GM12878 (cell line): Measurements from ENCODE around the gene POLD2. TPM values are rescaled to one million over a fixed set of nuclear protein-coding genes. Genes with fewer than 3 reads are reported as not detected.

Experiments used
- ATF3 ChIP-seq: IDR thresholded peaks from 2 replicates; pipeline ENCODE4 v1.6.1; 2011; ENCODE audit warnings: low read depth, mild to moderate bottlenecking, low read length, moderate library complexity, borderline replicate concordance; ENCODE audit errors: extremely low read depth
- BACH1 ChIP-seq: fragments of 450-650 bp; IDR thresholded peaks from 2 replicates; pipeline ENCODE4 v1.6.1; 2017; ENCODE audit warnings: mild to moderate bottlenecking, borderline replicate concordance
- CBX5 ChIP-seq: sonication (generic); IDR thresholded peaks from 2 replicates; pipeline ENCODE4 v1.6.1; 2016; ENCODE audit warnings: low read depth, moderate library complexity, mild to moderate bottlenecking, inconsistent platforms
- IKZF1 ChIP-seq: fragments of 450-650 bp; conservative IDR thresholded peaks from 2 replicates; pipeline ENCODE4 v1.6.1; 2017; ENCODE audit warnings: antibody characterized with exemption, mild to moderate bottlenecking
- NFIC ChIP-seq: IDR thresholded peaks from 2 replicates; pipeline ENCODE4 v1.6.1; 2012; ENCODE audit warnings: low read depth, mild to moderate bottlenecking, inconsistent platforms, low read length, moderate library complexity
- NR2F1 ChIP-seq: fragments of 450-650 bp; conservative IDR thresholded peaks from 2 replicates; pipeline ENCODE4 v1.6.1; 2017; ENCODE audit warnings: mild to moderate bottlenecking
- NRF1 ChIP-seq: conservative IDR thresholded peaks from 2 replicates; pipeline ENCODE4 v1.6.1; 2011; ENCODE audit warnings: mild to moderate bottlenecking, low read depth, low read length, improper control_type of control experiment
- PAX5 ChIP-seq: IDR thresholded peaks from 2 replicates; pipeline ENCODE4 v1.6.1; 2011; ENCODE audit warnings: low read depth, low read length, borderline replicate concordance
- PBX3 ChIP-seq: IDR thresholded peaks from 2 replicates; pipeline ENCODE4 v1.6.1; 2011; ENCODE audit warnings: mild to moderate bottlenecking, low read depth, low read length, moderate library complexity; ENCODE audit not compliant: insufficient replicate concordance
- PKNOX1 ChIP-seq: fragments of 450-650 bp; IDR thresholded peaks from 2 replicates; pipeline ENCODE4 v1.6.1; 2016; ENCODE audit warnings: mild to moderate bottlenecking
- POLR2A ChIP-seq: IDR thresholded peaks from 2 replicates; pipeline ENCODE4 v1.6.1; 2011; ENCODE audit warnings: low read depth, mild to moderate bottlenecking, low read length
- POU2F2 ChIP-seq: IDR thresholded peaks from 3 replicates; pipeline ENCODE4 v1.6.1; 2011; ENCODE audit warnings: low read depth, mild to moderate bottlenecking, low read length, borderline replicate concordance
- RCOR1 ChIP-seq: conservative IDR thresholded peaks from 2 replicates; pipeline ENCODE4 v1.6.1; 2012; ENCODE audit warnings: low read depth, low read length, improper control_type of control experiment
- SP1 ChIP-seq: IDR thresholded peaks from one replicate; pipeline ENCODE4 v1.6.1; 2011; ENCODE audit warnings: low read depth, low read length
- SREBF1 ChIP-seq: IDR thresholded peaks from 2 replicates; pipeline ENCODE4 v1.6.1; 2012; ENCODE audit warnings: mild to moderate bottlenecking, low read length
- TCF3 ChIP-seq: IDR thresholded peaks from 2 replicates; pipeline ENCODE4 v1.6.1; 2012; ENCODE audit warnings: low read depth, mild to moderate bottlenecking, low read length, borderline replicate concordance; ENCODE audit not compliant: insufficient read depth
- USF2 ChIP-seq: IDR thresholded peaks from 2 replicates; pipeline ENCODE4 v1.6.1; 2011; ENCODE audit warnings: low read depth, low read length, improper control_type of control experiment, borderline replicate concordance
- YY1 ChIP-seq: IDR thresholded peaks from 2 replicates; pipeline ENCODE4 v1.6.1; 2011; ENCODE audit warnings: low read depth, mild to moderate bottlenecking, low read length
- ZNF687 ChIP-seq: fragments of 450-650 bp; IDR thresholded peaks from 2 replicates; pipeline ENCODE4 v1.6.1; 2017; ENCODE audit warnings: mild to moderate bottlenecking, moderate library complexity
- polyA plus RNA-seq, 11 experiments: library from polyadenylated mRNA; depleted of rRNA in 4 of 11; unstranded in 6 of 11; stranded (reverse) in 5 of 11; fragments of >200 nt; fragmentation: Nextera tagmentation in 4 of 11; fragmentation: Illumina TruSeq in 1 of 11; extraction: Ambion mirVana in 4 of 11; extraction: Trizol in 1 of 11; gene quantifications; 1 replicate in 1 of 11; 2 replicates in 10 of 11; pipeline versions ENCODE4 v1.2.1 to v1.2.3, GENCODE V29; 2011 to 2016; ENCODE audit warnings: inconsistent platforms in 2 of 11, missing spikeins in 2 of 11, low read depth in 1 of 11
- total RNA-seq, 4 experiments: library from RNA; depleted of rRNA in 3 of 4; stranded (reverse); fragments of >200 nt in 3 of 4; fragmentation: Illumina TruSeq in 1 of 4; extraction: Trizol in 1 of 4; gene quantifications; 2 replicates each; pipeline versions ENCODE4 v1.2.1 to v1.2.3, GENCODE V29; 2013 to 2021

The POLD2 gene
- total and polyA plus RNA-seq, 10 of the 15 experiments (the other 5 are each of a cell fraction or from before 2014, with no cell fraction given): 19.1 to 287 (median 169) TPM

GRCh38 chr7:44065431-44066110, 57.8 kb downstream of the POLD2 start, which contains the start of gene PGAM2 (continued):
- TF ChIP-seq USF2 (no peak), ATF3 (no peak), TCF3 (no peak), ZNF687 (no peak), CBX5 (no peak), NR2F1 (no peak), NRF1 (no peak), PKNOX1 (peak; percentile 83), PAX5 (no peak), POLR2A (peak; percentile 61), POU2F2 (no peak), PBX3 (peak; percentile 80), BACH1 (peak; percentile 25; the same call in 1 of the 2 replicates), YY1 (no peak), IKZF1 (no peak), SP1 (no peak), NFIC (no peak), SREBF1 (no peak), RCOR1 (no peak)
